ENCODE measurements around the gene SH3GL3. TPM values are rescaled to one million over a fixed set of nuclear protein-coding genes. Genes with fewer than 3 reads are reported as not detected.

Gene SH3GL3
- total RNA-seq, 2 experiments from 2014 or later = not detected

DNA sequence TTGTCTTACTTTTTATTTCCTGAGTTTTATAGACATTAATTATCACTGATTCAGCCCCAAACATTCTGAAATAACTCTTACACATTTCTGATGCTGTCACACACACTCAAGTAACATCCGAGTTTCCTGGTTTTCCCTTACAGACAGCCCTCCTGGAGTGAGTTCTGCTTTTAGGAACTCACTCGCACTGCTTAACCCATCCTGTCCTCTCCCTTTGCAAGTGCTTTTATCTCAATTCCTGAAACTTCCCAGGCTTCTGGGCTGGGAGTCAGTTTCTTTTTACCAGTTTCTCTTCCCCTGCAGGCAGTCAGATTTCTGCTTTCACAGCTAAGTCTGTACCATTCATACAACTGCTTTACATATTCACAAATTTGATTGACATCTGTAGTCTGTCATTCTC lies 15.6 kb upstream of the SH3GL3 start:
- H3K4me1 ChIP-seq (ENCODE audit: insufficient read depth, low read length) = no peaks in the 10 kb centered on the region
- H3K36me3 ChIP-seq (ENCODE audit: insufficient read depth, low read length) = no peaks in the 10 kb centered on the region
- no peak for ATAC-seq (ENCODE audit: poor library complexity)
- intact Hi-C loops (cut with DNase I, micrococcal nuclease) = no loop called here
- Mint-ChIP-seq H3K27ac (no peak overlapping the region), H3K9me3 (peaks cover 3% of the 10 kb centered on the region), H3K4me3 (no peak overlapping the region), H3K27me3 (peaks cover 11% of the 10 kb centered on the region), H3K4me1 (ENCODE audit: low read depth) (no peaks in the 10 kb centered on the region), H3K36me3 (ENCODE audit: low read depth) (no peaks in the 10 kb centered on the region)
- H3K9me3 ChIP-seq (ENCODE audit: control insufficient read depth in 1 of 2, insufficient read depth in 1 of 2, low read length in 2 of 2) = peaks cover 0 to 9% of the 10 kb centered on the region in 2 experiments
- H3K27me3 ChIP-seq (ENCODE audit: control insufficient read depth in 1 of 2, insufficient read depth in 2 of 2, low read length in 2 of 2) = peaks cover 0 to 2% of the 10 kb centered on the region in 2 experiments
- ChIA-PET POLR2A (no interaction called here), CTCF (no interaction called here)
- no peak overlapping the region for H3K27ac ChIP-seq (ENCODE audit: low read depth in 1 of 2, low read length in 2 of 2)
- no peak for DNase-seq
- no peak overlapping the region for H3K4me3 ChIP-seq (ENCODE audit: low read length)
- TF ChIP-seq, protein P1, sequence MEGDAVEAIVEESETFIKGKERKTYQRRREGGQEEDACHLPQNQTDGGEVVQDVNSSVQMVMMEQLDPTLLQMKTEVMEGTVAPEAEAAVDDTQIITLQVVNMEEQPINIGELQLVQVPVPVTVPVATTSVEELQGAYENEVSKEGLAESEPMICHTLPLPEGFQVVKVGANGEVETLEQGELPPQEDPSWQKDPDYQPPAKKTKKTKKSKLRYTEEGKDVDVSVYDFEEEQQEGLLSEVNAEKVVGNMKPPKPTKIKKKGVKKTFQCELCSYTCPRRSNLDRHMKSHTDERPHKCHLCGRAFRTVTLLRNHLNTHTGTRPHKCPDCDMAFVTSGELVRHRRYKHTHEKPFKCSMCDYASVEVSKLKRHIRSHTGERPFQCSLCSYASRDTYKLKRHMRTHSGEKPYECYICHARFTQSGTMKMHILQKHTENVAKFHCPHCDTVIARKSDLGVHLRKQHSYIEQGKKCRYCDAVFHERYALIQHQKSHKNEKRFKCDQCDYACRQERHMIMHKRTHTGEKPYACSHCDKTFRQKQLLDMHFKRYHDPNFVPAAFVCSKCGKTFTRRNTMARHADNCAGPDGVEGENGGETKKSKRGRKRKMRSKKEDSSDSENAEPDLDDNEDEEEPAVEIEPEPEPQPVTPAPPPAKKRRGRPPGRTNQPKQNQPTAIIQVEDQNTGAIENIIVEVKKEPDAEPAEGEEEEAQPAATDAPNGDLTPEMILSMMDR (IDR thresholded peaks at IDR 0.05) = no peak

DNA sequence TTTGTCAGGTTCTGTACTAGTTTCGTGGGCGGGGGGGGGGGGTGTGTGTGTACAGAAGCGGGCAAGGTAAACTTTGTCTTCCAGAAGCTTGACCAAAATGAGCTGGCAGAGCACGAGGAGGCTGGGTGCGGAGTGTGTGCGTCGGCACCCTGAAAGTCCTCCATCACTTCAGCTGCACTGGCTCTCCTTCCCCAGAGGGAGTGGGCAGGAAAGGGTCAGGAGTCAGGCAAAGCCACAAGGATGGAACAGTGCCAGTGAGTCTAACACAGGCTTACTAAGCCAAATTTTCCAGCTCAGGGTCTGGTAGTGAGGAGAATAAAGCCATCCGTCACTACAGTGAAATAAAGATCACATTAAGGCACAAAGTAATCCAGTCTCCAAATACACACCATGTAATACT lies 11.9 kb upstream of the SH3GL3 start:
- CTCF ChIA-PET = no interaction called here

DNA sequence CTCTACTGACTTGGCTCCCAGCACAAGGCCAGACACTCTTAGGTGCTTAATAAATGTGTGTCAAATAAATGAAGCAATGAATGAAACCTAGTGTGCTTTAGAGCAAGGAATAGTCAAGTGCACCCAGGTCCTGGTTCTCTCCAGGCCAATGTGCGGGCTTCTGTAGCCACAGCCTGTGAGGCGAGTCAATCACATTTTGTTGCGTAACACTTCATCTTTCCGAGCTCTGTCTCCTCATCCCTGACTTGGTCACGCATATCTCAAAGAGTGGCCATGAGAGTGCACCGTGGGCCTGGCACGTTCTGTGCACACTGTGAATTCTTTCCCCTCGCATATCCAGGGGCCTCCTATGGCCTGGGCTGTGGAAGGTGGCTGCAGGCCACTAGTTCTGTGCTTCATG lies 11.4 kb upstream of the SH3GL3 start:
- Mint-ChIP-seq H3K4me3 (no peak overlapping the region), H3K36me3 (ENCODE audit: low read depth) (no peaks in the 10 kb centered on the region), H3K27me3 (peaks cover 32% of the 10 kb centered on the region), H3K9me3 (no peaks in the 10 kb centered on the region), H3K4me1 (ENCODE audit: low read depth) (peaks cover 4% of the 10 kb centered on the region), H3K27ac (no peak overlapping the region)
- Histone ChIP-seq H3K4me3 (ENCODE audit: low read length) (no peak overlapping the region), H3K27me3 (ENCODE audit: control insufficient read depth in 1 of 2, insufficient read depth in 2 of 2, low read length in 2 of 2) (peaks cover 2 to 8% of the 10 kb centered on the region in 2 experiments), H3K9me3 (ENCODE audit: control insufficient read depth in 1 of 2, insufficient read depth in 1 of 2, low read length in 2 of 2) (no peaks in the 10 kb centered on the region), H3K36me3 (ENCODE audit: insufficient read depth, low read length) (no peaks in the 10 kb centered on the region), H3K4me1 (ENCODE audit: insufficient read depth, low read length) (no peaks in the 10 kb centered on the region), H3K27ac (ENCODE audit: low read depth in 1 of 2, low read length in 2 of 2) (no peak overlapping the region)
- TF ChIP-seq, protein P1 (IDR thresholded peaks at IDR 0.05) = no peak
- DNase-seq (no peak), ATAC-seq (ENCODE audit: poor library complexity) (no peak)
- ChIA-PET CTCF (no interaction called here), POLR2A (no interaction called here)
- intact Hi-C loops (cut with DNase I, micrococcal nuclease) = loop anchor here in 1 of 2 experiments (5.0 kb wide), 1 partner anchor 122 kb away; no protein-coding TSS in a partner anchor

More for the DNA sequence above, 11.9 kb upstream of the SH3GL3 start:
- Histone ChIP-seq H3K4me3 (ENCODE audit: low read length) (no peak overlapping the region), H3K4me1 (ENCODE audit: insufficient read depth, low read length) (no peaks in the 10 kb centered on the region), H3K27ac (ENCODE audit: low read depth in 1 of 2, low read length in 2 of 2) (no peak overlapping the region), H3K36me3 (ENCODE audit: insufficient read depth, low read length) (no peaks in the 10 kb centered on the region), H3K27me3 (ENCODE audit: control insufficient read depth in 1 of 2, insufficient read depth in 2 of 2, low read length in 2 of 2) (peaks cover 2 to 8% of the 10 kb centered on the region in 2 experiments), H3K9me3 (ENCODE audit: control insufficient read depth in 1 of 2, insufficient read depth in 1 of 2, low read length in 2 of 2) (no peaks in the 10 kb centered on the region)
- no peak overlapping the region for H3K27ac Mint-ChIP-seq
- H3K36me3 Mint-ChIP-seq (ENCODE audit: low read depth) = no peaks in the 10 kb centered on the region
- H3K9me3 Mint-ChIP-seq = no peaks in the 10 kb centered on the region
- POLR2A ChIA-PET = no interaction called here
- TF ChIP-seq, protein P1 (IDR thresholded peaks at IDR 0.05) = no peak
- intact Hi-C loops (cut with DNase I, micrococcal nuclease) = loop anchor here in 1 of 2 experiments (5.0 kb wide), 1 partner anchor 122 kb away; no protein-coding TSS in a partner anchor
- peaks cover 4% of the 10 kb centered on the region for H3K4me1 Mint-ChIP-seq (ENCODE audit: low read depth)
- H3K27me3 Mint-ChIP-seq = peaks cover 28% of the 10 kb centered on the region
- H3K4me3 Mint-ChIP-seq = no peak overlapping the region
- no peak for DNase-seq
- no peak for ATAC-seq (ENCODE audit: poor library complexity)
